Astrocyte (in vitro differentiated cells and primary cell): ENCODE data around the gene VOPP1.

ENCODE experiments used
- CTCF ChIP-seq: IDR thresholded peaks from 2 replicates; pipeline ENCODE4 v1.5.1; 2011; ENCODE audit warnings: low read depth, mild to moderate bottlenecking, inconsistent platforms, low read length, moderate library complexity; ENCODE audit not compliant: insufficient read depth
- EZH2 ChIP-seq: IDR thresholded peaks from 2 replicates; pipeline ENCODE4 v1.6.1; 2012; ENCODE audit warnings: mild to moderate bottlenecking, low read length, inconsistent platforms; ENCODE audit not compliant: insufficient read depth

GRCh38 chr7:55537458-55537990 lies 34.8 kb downstream of the VOPP1 start:
- TF ChIP-seq CTCF (no peak), EZH2 (no peak)
